K562 (cell line): ENCODE results near the gene TLCD5. TPM values are rescaled to one million over a fixed set of nuclear protein-coding genes. Genes with fewer than 3 reads are reported as not detected.

Experiments
- ARID1B ChIP-seq: fragments of 450-650 bp; IDR thresholded peaks from 2 replicates; pipeline ENCODE4 v1.6.1; 2016; ENCODE audit warnings: antibody characterized with exemption, mild to moderate bottlenecking, inconsistent platforms
- BRD9 ChIP-seq: fragments of 450-650 bp; IDR thresholded peaks from 2 replicates; pipeline ENCODE4 v1.6.1; 2018; ENCODE audit warnings: low read depth; ENCODE audit not compliant: partially characterized antibody
- CEBPG ChIP-seq, 3 experiments: fragments of 200-800 bp in 1 of 3; sonication (Bioruptor generic) in 1 of 3; sonication (generic) in 1 of 3; formaldehyde crosslinking in 1 of 3; IDR thresholded peaks in 2 of 3; conservative IDR thresholded peaks in 1 of 3; 2 replicates each; pipeline versions ENCODE4 v1.6.1 to v1.8.0; 2016 to 2022; ENCODE audit warnings: missing compliant biosample characterization in 2 of 3, missing genetic modification characterization in 2 of 3, mild to moderate bottlenecking in 1 of 3, missing genetic modification reagents in 1 of 3
- EP400 ChIP-seq: fragments of 450-650 bp; IDR thresholded peaks from 2 replicates; pipeline ENCODE4 v1.6.1; 2017; ENCODE audit warnings: antibody characterized with exemption, mild to moderate bottlenecking, moderate library complexity
- GATA2 ChIP-seq: sonication (generic); formaldehyde crosslinking; IDR thresholded peaks from 2 replicates; pipeline ENCODE4 v1.4.0; 2020; ENCODE audit warnings: mild to moderate bottlenecking, missing genetic modification reagents
- HINFP ChIP-seq: fragments of 450-650 bp; conservative IDR thresholded peaks from 2 replicates; pipeline ENCODE4 v1.6.1; 2016; ENCODE audit warnings: missing genetic modification characterization, low read depth, mild to moderate bottlenecking, control low read depth, missing compliant biosample characterization
- ID3 ChIP-seq, 2 experiments: fragments of 250-450 bp in 1 of 2; fragments of 450-650 bp in 1 of 2; sonication (Bioruptor Pico) in 1 of 2; IDR thresholded peaks; 2 replicates each; pipeline versions ENCODE4 v1.6.1 to v1.8.0; 2016 to 2021; ENCODE audit warnings: mild to moderate bottlenecking in 2 of 2, moderate library complexity in 2 of 2, missing compliant biosample characterization in 1 of 2, missing genetic modification characterization in 1 of 2
- polyA plus RNA-seq, 8 experiments: library from polyadenylated mRNA; depleted of rRNA in 4 of 8; stranded (reverse) in 5 of 8; unstranded in 3 of 8; fragments of >200 nt; fragmentation: Nextera tagmentation in 2 of 8; fragmentation: Illumina TruSeq in 1 of 8; extraction: Ambion mirVana in 2 of 8; extraction: Trizol in 1 of 8; gene quantifications; 2 replicates each; pipeline versions ENCODE4 v1.2.1 to v1.2.3, GENCODE V29; 2011 to 2014; ENCODE audit warnings: inconsistent platforms in 1 of 8, missing spikeins in 1 of 8
- total RNA-seq, 7 experiments: library from RNA; depleted of rRNA in 6 of 7; stranded (reverse); fragments of >200 nt in 6 of 7; fragmentation: Illumina TruSeq in 2 of 7; extraction: Trizol in 2 of 7; gene quantifications; 2 replicates each; pipeline versions ENCODE4 v1.2.1 to v1.2.3, GENCODE V29; 2011 to 2021; ENCODE audit warnings: low replicate concordance in 1 of 7
- TF ChIP-seq, protein P1 (sequence below), 2 experiments: fragments of 450-650 bp in 1 of 2; IDR thresholded peaks; 2 replicates each; pipeline ENCODE4 v1.6.1; 2011 to 2017; ENCODE audit warnings: low read depth in 2 of 2, antibody characterized with exemption in 1 of 2, borderline replicate concordance in 1 of 2, low read length in 1 of 2, mild to moderate bottlenecking in 1 of 2, mixed read lengths in 1 of 2; ENCODE audit not compliant: control insufficient read depth in 1 of 2
- TF ChIP-seq, protein P2 (sequence below): fragments of 450-650 bp; conservative IDR thresholded peaks from 2 replicates; pipeline ENCODE4 v1.6.1; 2016; ENCODE audit warnings: missing genetic modification characterization, low read depth, mild to moderate bottlenecking, missing compliant biosample characterization, moderate library complexity
- TF ChIP-seq, protein P3 (sequence below): fragments of 250-450 bp; sonication (Bioruptor Pico); IDR thresholded peaks from 2 replicates; pipeline ENCODE4 v1.9.0; 2021; ENCODE audit warnings: mild to moderate bottlenecking

The TLCD5 gene
- total and polyA plus RNA-seq, 9 of the 15 experiments (the other 6 are each of a cell fraction or from before 2014, with no cell fraction given): 0.94 to 5.1 (median 1.6) TPM

DNA sequence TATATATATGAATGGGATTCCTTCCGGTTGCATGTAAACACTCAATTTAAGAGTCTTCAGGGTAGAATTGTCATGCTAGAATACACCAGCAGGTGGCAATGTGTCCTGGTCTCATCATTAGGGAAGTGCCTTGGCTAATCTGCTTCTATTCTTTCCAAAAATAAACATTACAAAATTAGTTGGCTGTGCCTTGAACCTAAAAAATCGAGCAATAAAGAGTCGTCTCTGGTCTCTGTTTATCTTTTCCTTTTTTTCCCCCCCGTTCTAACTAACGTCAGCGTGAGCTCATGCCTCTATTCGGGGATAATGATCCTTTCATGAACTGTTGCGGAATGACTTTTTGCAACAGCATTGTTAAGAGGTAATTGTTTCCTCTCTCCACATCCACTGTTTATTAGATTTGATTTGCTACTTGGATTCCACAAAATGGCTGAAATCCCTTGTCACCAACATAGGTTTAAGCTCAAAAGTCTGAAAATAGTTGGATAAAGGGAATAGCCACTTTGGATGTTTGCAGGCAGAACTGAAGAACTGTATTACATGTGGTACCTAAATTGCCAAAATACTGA, 9.9 kb downstream of the TLCD5 start (continued):
- TF ChIP-seq, protein P1, sequence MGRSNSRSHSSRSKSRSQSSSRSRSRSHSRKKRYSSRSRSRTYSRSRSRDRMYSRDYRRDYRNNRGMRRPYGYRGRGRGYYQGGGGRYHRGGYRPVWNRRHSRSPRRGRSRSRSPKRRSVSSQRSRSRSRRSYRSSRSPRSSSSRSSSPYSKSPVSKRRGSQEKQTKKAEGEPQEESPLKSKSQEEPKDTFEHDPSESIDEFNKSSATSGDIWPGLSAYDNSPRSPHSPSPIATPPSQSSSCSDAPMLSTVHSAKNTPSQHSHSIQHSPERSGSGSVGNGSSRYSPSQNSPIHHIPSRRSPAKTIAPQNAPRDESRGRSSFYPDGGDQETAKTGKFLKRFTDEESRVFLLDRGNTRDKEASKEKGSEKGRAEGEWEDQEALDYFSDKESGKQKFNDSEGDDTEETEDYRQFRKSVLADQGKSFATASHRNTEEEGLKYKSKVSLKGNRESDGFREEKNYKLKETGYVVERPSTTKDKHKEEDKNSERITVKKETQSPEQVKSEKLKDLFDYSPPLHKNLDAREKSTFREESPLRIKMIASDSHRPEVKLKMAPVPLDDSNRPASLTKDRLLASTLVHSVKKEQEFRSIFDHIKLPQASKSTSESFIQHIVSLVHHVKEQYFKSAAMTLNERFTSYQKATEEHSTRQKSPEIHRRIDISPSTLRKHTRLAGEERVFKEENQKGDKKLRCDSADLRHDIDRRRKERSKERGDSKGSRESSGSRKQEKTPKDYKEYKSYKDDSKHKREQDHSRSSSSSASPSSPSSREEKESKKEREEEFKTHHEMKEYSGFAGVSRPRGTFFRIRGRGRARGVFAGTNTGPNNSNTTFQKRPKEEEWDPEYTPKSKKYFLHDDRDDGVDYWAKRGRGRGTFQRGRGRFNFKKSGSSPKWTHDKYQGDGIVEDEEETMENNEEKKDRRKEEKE (IDR thresholded peaks at IDR 0.05; ENCODE audit: borderline replicate concordance in 1 of 2, control insufficient read depth in 1 of 2, low read depth in 2 of 2, low read length in 1 of 2): no peak
- TF ChIP-seq GATA2 (CRISPR knock-in tag) (0 out of 2 replicates have a peak, but pooled peaks have one; percentile 9), ARID1B (0 out of 2 replicates have a peak, but pooled peaks have one; percentile 15), CEBPG (CRISPR knock-in tag; IDR thresholded peaks at IDR 0.05) (no peak), CEBPG (tag; conservative IDR thresholded peaks at IDR 0.05 in 1 of 2, IDR thresholded peaks at IDR 0.05 in 1 of 2) (peak; percentile 32 to 61; a peak in 3 of 4 replicates), ID3 (CRISPR knock-in tag; IDR thresholded peaks at IDR 0.05) (no peak), ID3 (tag; IDR thresholded peaks at IDR 0.05) (no peak), HINFP (tag) (0 out of 2 replicates have a peak, but pooled peaks have one; percentile 35), EP400 (peak; percentile 14; the same call in 1 of the 2 replicates), BRD9 (peak; percentile 69)
- TF ChIP-seq, protein P2, sequence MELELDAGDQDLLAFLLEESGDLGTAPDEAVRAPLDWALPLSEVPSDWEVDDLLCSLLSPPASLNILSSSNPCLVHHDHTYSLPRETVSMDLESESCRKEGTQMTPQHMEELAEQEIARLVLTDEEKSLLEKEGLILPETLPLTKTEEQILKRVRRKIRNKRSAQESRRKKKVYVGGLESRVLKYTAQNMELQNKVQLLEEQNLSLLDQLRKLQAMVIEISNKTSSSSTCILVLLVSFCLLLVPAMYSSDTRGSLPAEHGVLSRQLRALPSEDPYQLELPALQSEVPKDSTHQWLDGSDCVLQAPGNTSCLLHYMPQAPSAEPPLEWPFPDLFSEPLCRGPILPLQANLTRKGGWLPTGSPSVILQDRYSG: no peak
- TF ChIP-seq, protein P3, sequence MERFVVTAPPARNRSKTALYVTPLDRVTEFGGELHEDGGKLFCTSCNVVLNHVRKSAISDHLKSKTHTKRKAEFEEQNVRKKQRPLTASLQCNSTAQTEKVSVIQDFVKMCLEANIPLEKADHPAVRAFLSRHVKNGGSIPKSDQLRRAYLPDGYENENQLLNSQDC (CRISPR knock-in tag): no peak
